K562 (cell line): ENCODE data around the gene TNIK. TPM values are rescaled to one million over a fixed set of nuclear protein-coding genes. Genes with fewer than 3 reads are reported as not detected.

Source experiments
- ATAC-seq: fragments of 200-7000 bp; cut with Tn5 transposase; 3 replicates; pipeline ENCODE4 v1.9.1; 2020; ENCODE audit warnings: moderate library complexity
- BruUV-seq: library from RNA; stranded (reverse); fragments of 400-500 nt; replicated peaks from 2 replicates; lab custom pipeline; 2021; lab: Mats Ljungman, UMichigan
- CTCF ChIA-PET: fragments of 300-600 bp; formaldehyde crosslinking; extraction: SDS; loops from one replicate; lab custom pipeline; 2021; ENCODE audit warnings: low intra/inter-chr PET ratio; lab: Yijun Ruan, JAX
- POLR2A ChIA-PET: fragments of 300-600, 350-650 bp; sonication (Branson Sonifier 250); formaldehyde crosslinking; extraction: SDS; loops from one replicate; lab custom pipeline; 2021; ENCODE audit warnings: antibody characterized with exemption, inconsistent platforms; lab: Yijun Ruan, JAX
- DNase-seq, 4 experiments: peaks; one replicate each; pipeline versions ENCODE4 v3.0.0 to v3.0.0-alpha.2; 2011 to 2018; ENCODE audit warnings: low spot score in 3 of 4, mixed read lengths in 3 of 4; ENCODE audit errors: extremely low read depth in 1 of 4
- FAIRE-seq: peaks from 2 replicates; lab custom pipeline; 2011; peaks lifted over from hg19 to GRCh38; lab: Jason Lieb, UNC
- H2AFZ ChIP-seq: 2 replicates; pipeline ENCODE4 v1.6.0; 2011; ENCODE audit warnings: low read depth, low read length, control low read depth, inconsistent platforms
- H3K27ac ChIP-seq: fragments of 200-600 bp; 3 replicates; pipeline ENCODE4 v1.8.0; 2011; ENCODE audit warnings: low read depth, mild to moderate bottlenecking, control low read depth, inconsistent platforms, low read length, moderate library complexity, mixed read lengths; ENCODE audit errors: extremely low read depth
- H3K27me3 ChIP-seq, 2 experiments: fragments of 300-600 bp in 1 of 2; 2 replicates in 1 of 2; 3 replicates in 1 of 2; pipeline versions ENCODE4 v1.6.0 to v1.8.0; 2011; ENCODE audit warnings: inconsistent platforms in 2 of 2, low read length in 2 of 2, mild to moderate bottlenecking in 1 of 2, mixed read lengths in 1 of 2, moderate library complexity in 1 of 2; ENCODE audit not compliant: control insufficient read depth in 2 of 2, insufficient read depth in 2 of 2
- H3K36me3 ChIP-seq: fragments of 300-600 bp; 3 replicates; pipeline ENCODE4 v1.8.0; 2011; ENCODE audit warnings: mild to moderate bottlenecking, low read length, inconsistent platforms; ENCODE audit not compliant: control insufficient read depth, insufficient read depth
- H3K4me1 ChIP-seq, 2 experiments: fragments of 200-600 bp in 1 of 2; replicated peaks in 1 of 2; 2 replicates in 1 of 2; 3 replicates in 1 of 2; pipeline versions ENCODE4 v1.5.1 to v1.8.0; 2011; ENCODE audit warnings: inconsistent platforms in 2 of 2, low read length in 2 of 2, mild to moderate bottlenecking in 1 of 2, mixed read lengths in 1 of 2, moderate library complexity in 1 of 2; ENCODE audit not compliant: control insufficient read depth in 2 of 2, insufficient read depth in 2 of 2
- H3K4me2 ChIP-seq: 2 replicates; pipeline ENCODE4 v1.6.1; 2011; ENCODE audit warnings: low read length, control low read depth, inconsistent platforms, mixed read lengths; ENCODE audit not compliant: insufficient read depth
- H3K4me3 ChIP-seq: fragments of 200-600 bp; sonication (generic), shearing (Covaris generic); 2 replicates; pipeline ENCODE4 v1.5.1; 2016; ENCODE audit warnings: control low read depth, inconsistent platforms
- H3K79me2 ChIP-seq: fragments of 200-600 bp; 3 replicates; pipeline ENCODE4 v1.8.0; 2011; ENCODE audit warnings: low read length, inconsistent platforms; ENCODE audit not compliant: control insufficient read depth, insufficient read depth
- H3K9ac ChIP-seq, 2 experiments: 2 replicates each; pipeline versions ENCODE4 v1.6.0 to v1.6.1; 2011; ENCODE audit warnings: low read depth in 2 of 2, low read length in 2 of 2, control low read depth in 1 of 2, inconsistent platforms in 1 of 2, mild to moderate bottlenecking in 1 of 2, mixed read lengths in 1 of 2; ENCODE audit not compliant: insufficient read depth in 1 of 2
- H3K9me1 ChIP-seq: one replicate; pipeline ENCODE4 v1.6.0; 2011; ENCODE audit warnings: inconsistent platforms, mild to moderate bottlenecking, low read length, moderate library complexity; ENCODE audit not compliant: control insufficient read depth, insufficient read depth
- H3K9me3 ChIP-seq: replicated peaks from 2 replicates; pipeline ENCODE4 v1.5.1; 2011; ENCODE audit warnings: low read depth, low read length, inconsistent platforms; ENCODE audit not compliant: control insufficient read depth, insufficient read depth
- H4K20me1 ChIP-seq: replicated peaks from 2 replicates; pipeline ENCODE4 v1.6.1; 2011; ENCODE audit warnings: low read length, inconsistent platforms, mixed read lengths; ENCODE audit not compliant: control insufficient read depth, insufficient read depth
- CBX8 ChIP-seq: fragments of 200-600 bp; sonication (generic); IDR thresholded peaks from 2 replicates; pipeline ENCODE4 v1.6.1; 2012; ENCODE audit warnings: borderline replicate concordance, mixed run types, low read depth, mild to moderate bottlenecking, moderate library complexity, mixed read lengths, low read length, control low read depth, inconsistent platforms; ENCODE audit not compliant: poor library complexity, severe bottlenecking; ENCODE audit errors: extremely low read depth
- FOSL1 ChIP-seq: fragments of 200-800 bp; sonication (Bioruptor generic); conservative IDR thresholded peaks from 2 replicates; pipeline ENCODE4 v1.6.1; 2016; ENCODE audit warnings: missing genetic modification characterization, missing compliant biosample characterization
- FOXK2 ChIP-seq, 2 experiments: fragments of 450-650 bp; IDR thresholded peaks in 1 of 2; conservative IDR thresholded peaks in 1 of 2; 2 replicates each; pipeline ENCODE4 v1.6.1; 2016; ENCODE audit warnings: low read depth in 2 of 2, mild to moderate bottlenecking in 1 of 2
- KDM4B ChIP-seq, 2 experiments: fragments of 450-650 bp in 1 of 2; sonication (generic) in 1 of 2; IDR thresholded peaks; 2 replicates each; pipeline ENCODE4 v1.6.1; 2016 to 2017; ENCODE audit warnings: borderline replicate concordance in 2 of 2, antibody characterized with exemption in 1 of 2, low read depth in 1 of 2, mild to moderate bottlenecking in 1 of 2
- MCM2 ChIP-seq: fragments of 450-650 bp; IDR thresholded peaks from 2 replicates; pipeline ENCODE4 v1.6.1; 2017; ENCODE audit warnings: low read depth, mild to moderate bottlenecking
- PHTF2 ChIP-seq: fragments of 250-450 bp; sonication (Bioruptor Pico); IDR thresholded peaks from 2 replicates; pipeline ENCODE4 v1.5.0; 2021; ENCODE audit warnings: mild to moderate bottlenecking
- SMARCE1 ChIP-seq: fragments of 450-650 bp; IDR thresholded peaks from 2 replicates; pipeline ENCODE4 v1.7.1; 2016; ENCODE audit warnings: mild to moderate bottlenecking
- SNIP1 ChIP-seq: fragments of 450-650 bp; IDR thresholded peaks from 2 replicates; pipeline ENCODE4 v1.7.1; 2017; ENCODE audit warnings: low read depth, mild to moderate bottlenecking
- ZFP91 ChIP-seq: sonication (generic); formaldehyde crosslinking; IDR thresholded peaks from 2 replicates; pipeline ENCODE4 v1.8.0; 2022; ENCODE audit warnings: mild to moderate bottlenecking, missing genetic modification reagents
- ZNF184 ChIP-seq: sonication (generic); formaldehyde crosslinking; IDR thresholded peaks from 2 replicates; pipeline ENCODE4 v1.5.0; 2020; ENCODE audit warnings: missing genetic modification reagents
- ZNF695 ChIP-seq: fragments of 450-650 bp; formaldehyde crosslinking; IDR thresholded peaks from 2 replicates; pipeline ENCODE4 v1.4.0; 2020; ENCODE audit warnings: mild to moderate bottlenecking, moderate library complexity
- ZNF764 ChIP-seq: fragments of 250-450 bp; sonication (Bioruptor Pico); IDR thresholded peaks from 2 replicates; pipeline ENCODE4 v1.4.0; 2020; ENCODE audit warnings: low read depth, mild to moderate bottlenecking, moderate library complexity
- ZNF830 ChIP-seq: fragments of 250-450 bp; sonication (Bioruptor Pico); IDR thresholded peaks from 2 replicates; pipeline ENCODE4 v1.5.0; 2021; ENCODE audit warnings: mild to moderate bottlenecking
- WGBS: fragments of 100-300 bp; shearing (Covaris generic); methylation state at CpG from one replicate; pipeline ENCODE4 v1.1.6; 2016; ENCODE audit warnings: low coverage, mixed read lengths; ENCODE audit not compliant: insufficient coverage; ENCODE audit errors: missing lambda C conversion rate; 5-methylcytosine and 5-hydroxymethylcytosine counted together
- in situ Hi-C: fragments of 300-500 bp; cut with MboI; formaldehyde crosslinking; loops from 4 replicates; pipeline ENCODE4 v1.15.0; 2018; ENCODE audit warnings: inconsistent platforms, mixed read lengths
- intact Hi-C: fragments of 100-400 bp; cut with micrococcal nuclease; formaldehyde crosslinking; loops from 2 replicates; pipeline ENCODE4 v1.14.2; 2022
- polyA plus RNA-seq, 8 experiments: library from polyadenylated mRNA; depleted of rRNA in 4 of 8; stranded (reverse) in 5 of 8; unstranded in 3 of 8; fragments of >200 nt; fragmentation: Nextera tagmentation in 2 of 8; fragmentation: Illumina TruSeq in 1 of 8; extraction: Ambion mirVana in 2 of 8; extraction: Trizol in 1 of 8; gene quantifications; 2 replicates each; pipeline versions ENCODE4 v1.2.1 to v1.2.3, GENCODE V29; 2011 to 2014; ENCODE audit warnings: inconsistent platforms in 1 of 8, missing spikeins in 1 of 8
- total RNA-seq, 7 experiments: library from RNA; depleted of rRNA in 6 of 7; stranded (reverse); fragments of >200 nt in 6 of 7; fragmentation: Illumina TruSeq in 2 of 7; extraction: Trizol in 2 of 7; gene quantifications; 2 replicates each; pipeline versions ENCODE4 v1.2.1 to v1.2.3, GENCODE V29; 2011 to 2021; ENCODE audit warnings: low replicate concordance in 1 of 7
- TF ChIP-seq, protein P1 (sequence below): sonication (generic); formaldehyde crosslinking; IDR thresholded peaks from 2 replicates; pipeline ENCODE4 v1.8.1; 2023; ENCODE audit warnings: mild to moderate bottlenecking, missing genetic modification reagents
- TF ChIP-seq, protein P2 (sequence below): sonication (generic); formaldehyde crosslinking; IDR thresholded peaks from 2 replicates; pipeline ENCODE4 v1.8.0; 2022; ENCODE audit warnings: missing genetic modification reagents, mild to moderate bottlenecking, borderline replicate concordance

The TNIK gene
- total and polyA plus RNA-seq, 9 of the 15 experiments (the other 6 are each of a cell fraction or from before 2014, with no cell fraction given) = 6.6 to 39.0 (median 24.7) TPM

GRCh38 chr3:171204942-171205341 is 255.3 kb downstream of the TNIK start:
- intact Hi-C loops (no loop called here), in situ Hi-C loops (no loop called here)
- TF ChIP-seq SMARCE1 (no peak), KDM4B (IDR thresholded peaks at IDR 0.05; ENCODE audit: borderline replicate concordance in 2 of 2, low read depth in 1 of 2) (no peak), ZFP91 (no peak), ZNF695 (CRISPR knock-in tag) (no peak), MCM2 (no peak), SNIP1 (no peak), PHTF2 (no peak), CBX8 (no peak), ZNF764 (no peak), ZNF830 (CRISPR knock-in tag) (no peak), FOSL1 (tag) (no peak), FOXK2 (conservative IDR thresholded peaks at IDR 0.05 in 1 of 2, IDR thresholded peaks at IDR 0.05 in 1 of 2; ENCODE audit: low read depth in 2 of 2) (no peak), ZNF184 (CRISPR knock-in tag) (no peak)
- TF ChIP-seq, protein P1, sequence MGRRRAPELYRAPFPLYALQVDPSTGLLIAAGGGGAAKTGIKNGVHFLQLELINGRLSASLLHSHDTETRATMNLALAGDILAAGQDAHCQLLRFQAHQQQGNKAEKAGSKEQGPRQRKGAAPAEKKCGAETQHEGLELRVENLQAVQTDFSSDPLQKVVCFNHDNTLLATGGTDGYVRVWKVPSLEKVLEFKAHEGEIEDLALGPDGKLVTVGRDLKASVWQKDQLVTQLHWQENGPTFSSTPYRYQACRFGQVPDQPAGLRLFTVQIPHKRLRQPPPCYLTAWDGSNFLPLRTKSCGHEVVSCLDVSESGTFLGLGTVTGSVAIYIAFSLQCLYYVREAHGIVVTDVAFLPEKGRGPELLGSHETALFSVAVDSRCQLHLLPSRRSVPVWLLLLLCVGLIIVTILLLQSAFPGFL = no peak
- TF ChIP-seq, protein P2, sequence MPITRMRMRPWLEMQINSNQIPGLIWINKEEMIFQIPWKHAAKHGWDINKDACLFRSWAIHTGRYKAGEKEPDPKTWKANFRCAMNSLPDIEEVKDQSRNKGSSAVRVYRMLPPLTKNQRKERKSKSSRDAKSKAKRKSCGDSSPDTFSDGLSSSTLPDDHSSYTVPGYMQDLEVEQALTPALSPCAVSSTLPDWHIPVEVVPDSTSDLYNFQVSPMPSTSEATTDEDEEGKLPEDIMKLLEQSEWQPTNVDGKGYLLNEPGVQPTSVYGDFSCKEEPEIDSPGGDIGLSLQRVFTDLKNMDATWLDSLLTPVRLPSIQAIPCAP (CRISPR knock-in tag) = no peak
- Histone ChIP-seq H3K4me3 (no peak overlapping the region), H3K4me1 (peaks cover 0 to 10% of the 10 kb centered on the region in 2 experiments; a peak in 2 of 5 replicates), H3K4me2 (no peak overlapping the region), H3K27ac (no peak overlapping the region), H3K36me3 (peaks cover 2% of the 10 kb centered on the region; the same call in 1 of the 3 replicates), H3K9me1 (no peaks in the 10 kb centered on the region), H3K9ac (no peak overlapping the region), H2AFZ (no peak overlapping the region), H4K20me1 (no peaks in the 10 kb centered on the region), H3K79me2 (no peaks in the 10 kb centered on the region), H3K27me3 (no peaks in the 10 kb centered on the region), H3K9me3 (no peaks in the 10 kb centered on the region)
- ATAC-seq (no peak), DNase-seq (no peak), FAIRE-seq (no peak)
- POLR2A ChIA-PET = interaction anchor here (0.7 to 1.1 kb wide), 3 partner anchors 19 to 813 kb away, joined by 3 read pairs; no protein-coding TSS in a partner anchor
- BruUV-seq = no TSS peak
- 30% methylated on average over 1 of the region's 1 CpG for WGBS
- CTCF ChIA-PET = no interaction called here
